H1 (cell line): ENCODE data around the gene ZP2.

Experiments
- GABPA ChIP-seq: IDR thresholded peaks from 2 replicates; pipeline ENCODE4 v1.6.1; 2011; ENCODE audit warnings: mild to moderate bottlenecking, low read length, moderate library complexity, borderline replicate concordance; ENCODE audit not compliant: insufficient read depth
- JUN ChIP-seq: IDR thresholded peaks from 2 replicates; pipeline ENCODE4 v1.6.1; 2011; ENCODE audit warnings: low read depth, mild to moderate bottlenecking, improper control_type of control experiment, low read length
- JUND ChIP-seq: IDR thresholded peaks from 2 replicates; pipeline ENCODE4 v1.6.1; 2011; ENCODE audit warnings: mild to moderate bottlenecking, improper control_type of control experiment, low read length
- KDM1A ChIP-seq: fragments of 200-600, 300-600 bp; sonication (generic); IDR thresholded peaks from 2 replicates; pipeline ENCODE4 v1.7.1; 2016; ENCODE audit warnings: mild to moderate bottlenecking, low read length, borderline replicate concordance
- TF ChIP-seq, protein P1 (sequence below), 3 experiments: IDR thresholded peaks; 1 replicate in 2 of 3; 2 replicates in 1 of 3; pipeline versions ENCODE4 v1.5.1 to v1.6.1; 2011; ENCODE audit warnings: low read length in 3 of 3, mild to moderate bottlenecking in 3 of 3, inconsistent platforms in 2 of 3, low read depth in 1 of 3, moderate library complexity in 1 of 3; ENCODE audit not compliant: insufficient read depth in 1 of 3; ENCODE audit errors: control extremely low read depth in 1 of 3
- TF ChIP-seq, protein P2 (sequence below): IDR thresholded peaks from 2 replicates; pipeline ENCODE4 v1.6.1; 2012; ENCODE audit warnings: inconsistent platforms

DNA sequence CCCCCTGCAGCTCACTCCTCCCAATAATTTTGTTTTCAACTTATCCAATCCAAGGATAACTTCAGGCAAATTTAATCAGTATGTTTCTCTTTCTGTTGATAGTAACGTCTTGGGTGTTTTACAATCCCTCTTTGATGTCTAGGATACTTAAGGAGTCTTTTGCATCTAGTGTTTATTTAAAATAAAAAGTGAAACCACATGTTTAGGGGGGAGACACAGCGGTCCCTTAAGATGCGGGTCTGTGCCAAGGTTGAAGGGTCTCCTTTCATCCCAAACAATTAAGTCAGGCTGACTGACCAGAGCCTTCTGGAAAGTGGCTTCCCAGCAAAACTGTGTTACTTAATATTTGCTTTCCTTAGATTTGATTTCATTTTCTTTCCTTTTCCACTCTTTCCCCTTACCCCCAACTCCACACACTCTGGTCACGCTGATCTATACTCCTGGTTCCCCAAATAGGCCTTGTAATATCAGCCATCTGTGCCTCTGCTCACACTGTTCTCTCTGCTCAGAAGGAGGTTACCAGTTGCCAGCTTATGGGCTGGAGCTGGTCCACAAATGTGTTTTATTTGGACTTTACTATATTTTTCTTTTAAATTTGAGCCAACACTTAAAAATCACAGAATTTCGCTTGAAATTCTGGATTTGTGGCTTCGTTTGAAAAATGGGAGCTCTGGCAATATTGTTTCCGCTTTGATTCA, 33.3 kb upstream of the ZP2 start:
- TF ChIP-seq KDM1A (no peak), GABPA (no peak), JUND (no peak), JUN (no peak)
- TF ChIP-seq, protein P1, sequence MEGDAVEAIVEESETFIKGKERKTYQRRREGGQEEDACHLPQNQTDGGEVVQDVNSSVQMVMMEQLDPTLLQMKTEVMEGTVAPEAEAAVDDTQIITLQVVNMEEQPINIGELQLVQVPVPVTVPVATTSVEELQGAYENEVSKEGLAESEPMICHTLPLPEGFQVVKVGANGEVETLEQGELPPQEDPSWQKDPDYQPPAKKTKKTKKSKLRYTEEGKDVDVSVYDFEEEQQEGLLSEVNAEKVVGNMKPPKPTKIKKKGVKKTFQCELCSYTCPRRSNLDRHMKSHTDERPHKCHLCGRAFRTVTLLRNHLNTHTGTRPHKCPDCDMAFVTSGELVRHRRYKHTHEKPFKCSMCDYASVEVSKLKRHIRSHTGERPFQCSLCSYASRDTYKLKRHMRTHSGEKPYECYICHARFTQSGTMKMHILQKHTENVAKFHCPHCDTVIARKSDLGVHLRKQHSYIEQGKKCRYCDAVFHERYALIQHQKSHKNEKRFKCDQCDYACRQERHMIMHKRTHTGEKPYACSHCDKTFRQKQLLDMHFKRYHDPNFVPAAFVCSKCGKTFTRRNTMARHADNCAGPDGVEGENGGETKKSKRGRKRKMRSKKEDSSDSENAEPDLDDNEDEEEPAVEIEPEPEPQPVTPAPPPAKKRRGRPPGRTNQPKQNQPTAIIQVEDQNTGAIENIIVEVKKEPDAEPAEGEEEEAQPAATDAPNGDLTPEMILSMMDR (IDR thresholded peaks at IDR 0.05; ENCODE audit: control extremely low read depth in 1 of 3, insufficient read depth in 1 of 3, low read depth in 1 of 3, low read length in 3 of 3): no peak
- TF ChIP-seq, protein P2, sequence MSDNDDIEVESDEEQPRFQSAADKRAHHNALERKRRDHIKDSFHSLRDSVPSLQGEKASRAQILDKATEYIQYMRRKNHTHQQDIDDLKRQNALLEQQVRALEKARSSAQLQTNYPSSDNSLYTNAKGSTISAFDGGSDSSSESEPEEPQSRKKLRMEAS: no peak
